GM18499 (cell line): ENCODE results near the gene FOXS1.
"Not testable (repeated sequence)": the region's sequence is repeated elsewhere in the genome, so short reads cannot be mapped to it uniquely, and the experiment has no call there.

Experiments
- ATAC-seq: cut with Tn5 transposase; IDR thresholded peaks from one replicate; pipeline ENCODE4 v1.9.1; 2021; ENCODE audit warnings: moderate number of reproducible peaks; ENCODE audit not compliant: insufficient read depth, unreplicated experiment

The FOXS1 gene

DNA sequence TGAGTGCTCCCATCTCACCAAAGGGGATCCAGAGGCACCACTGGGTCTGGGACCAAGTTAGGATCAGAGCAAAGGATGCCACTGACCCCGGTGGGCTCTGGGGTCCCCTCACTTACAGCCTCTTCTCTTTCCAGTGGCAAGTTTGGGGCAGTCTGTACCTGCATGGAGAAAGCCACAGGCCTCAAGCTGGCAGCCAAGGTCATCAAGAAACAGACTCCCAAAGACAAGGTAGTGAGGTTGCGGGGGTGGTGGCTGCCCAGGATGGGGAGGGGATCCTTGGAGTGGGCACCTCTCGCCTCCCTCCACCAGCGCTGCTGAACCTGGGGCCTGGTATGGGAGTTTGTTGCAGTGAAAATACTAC, 21.3 kb downstream of the FOXS1 start:
- no peak for ATAC-seq

DNA sequence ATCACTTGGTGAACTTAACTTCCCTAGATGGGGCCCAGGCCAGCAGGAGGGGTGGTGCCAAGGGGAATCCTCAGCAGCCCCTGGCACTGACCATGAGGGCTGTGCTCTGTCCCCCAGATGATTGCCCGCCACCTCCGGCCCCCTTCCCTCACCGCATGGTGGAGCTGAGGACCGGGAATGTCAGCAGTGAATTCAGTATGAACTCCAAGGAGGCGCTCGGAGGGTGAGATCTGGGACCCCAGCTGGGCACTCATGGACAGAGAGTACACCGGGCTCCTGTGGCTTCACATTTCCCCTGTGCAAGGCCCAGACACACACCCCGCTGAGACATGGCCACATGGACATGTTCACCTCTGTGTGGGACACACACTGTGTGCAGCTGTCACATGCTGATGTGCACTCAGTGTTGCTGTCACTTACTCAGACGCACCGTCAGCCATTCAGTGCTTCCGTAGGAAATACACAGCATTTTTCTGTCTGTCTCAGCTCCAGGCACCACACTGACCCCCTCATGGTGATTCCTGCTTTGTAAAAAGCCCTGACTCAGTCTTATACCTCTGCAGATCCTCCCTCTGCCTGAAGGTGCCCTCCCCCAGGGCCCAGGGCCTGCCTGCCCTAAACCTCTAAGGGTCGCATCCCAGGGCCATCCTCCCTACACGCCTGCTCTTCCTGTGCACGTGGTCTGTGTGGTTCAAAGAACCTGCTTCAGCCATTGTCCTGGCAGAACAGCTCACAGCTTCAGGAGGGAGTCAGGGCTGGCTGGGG, 21.9 kb downstream of the FOXS1 start:
- ATAC-seq: no peak

DNA sequence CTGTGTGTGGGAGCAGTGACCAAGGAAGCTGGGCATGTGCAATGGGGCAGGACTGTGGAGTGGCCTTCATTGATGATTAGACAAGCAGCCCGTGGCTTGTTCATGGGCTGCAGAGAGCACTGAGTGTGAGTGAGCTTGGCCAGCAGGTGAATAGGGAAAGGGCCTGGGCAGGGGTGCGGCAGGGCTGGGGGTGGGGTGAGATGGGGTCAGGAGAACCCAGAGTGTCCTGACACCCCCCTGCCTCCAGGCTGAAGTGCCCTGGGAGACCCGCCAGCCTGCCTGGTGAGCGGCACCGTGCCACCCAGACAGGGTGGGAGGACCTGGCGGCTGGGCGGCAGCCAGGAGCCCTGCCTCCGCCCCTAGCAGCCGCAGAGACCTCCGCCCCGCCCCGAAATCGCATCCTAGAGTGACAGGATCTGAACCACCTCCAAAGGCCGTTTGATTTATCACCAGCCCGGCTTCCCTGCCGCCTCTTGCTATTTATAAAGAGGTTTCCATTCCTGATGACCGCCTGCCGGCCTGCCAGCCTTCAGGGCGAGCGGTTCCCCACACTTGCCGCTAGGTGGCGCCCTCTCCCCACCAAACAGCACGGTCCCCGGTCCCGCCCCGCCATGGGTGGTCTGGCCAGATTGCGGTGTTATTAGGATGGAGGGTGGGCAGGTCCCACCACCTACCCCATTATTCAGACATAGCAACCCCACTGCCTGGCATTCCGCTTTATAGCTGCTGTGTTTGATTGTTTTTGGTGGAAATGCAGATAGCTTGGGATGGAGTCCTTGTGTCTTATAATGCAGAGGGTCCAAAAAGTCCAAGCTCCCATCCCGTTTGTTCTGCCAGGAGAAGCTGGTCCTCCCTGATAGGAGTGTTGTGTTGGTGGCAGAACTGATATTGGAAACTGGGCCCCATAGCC, 22.7 kb downstream of the FOXS1 start:
- ATAC-seq: no peak

DNA sequence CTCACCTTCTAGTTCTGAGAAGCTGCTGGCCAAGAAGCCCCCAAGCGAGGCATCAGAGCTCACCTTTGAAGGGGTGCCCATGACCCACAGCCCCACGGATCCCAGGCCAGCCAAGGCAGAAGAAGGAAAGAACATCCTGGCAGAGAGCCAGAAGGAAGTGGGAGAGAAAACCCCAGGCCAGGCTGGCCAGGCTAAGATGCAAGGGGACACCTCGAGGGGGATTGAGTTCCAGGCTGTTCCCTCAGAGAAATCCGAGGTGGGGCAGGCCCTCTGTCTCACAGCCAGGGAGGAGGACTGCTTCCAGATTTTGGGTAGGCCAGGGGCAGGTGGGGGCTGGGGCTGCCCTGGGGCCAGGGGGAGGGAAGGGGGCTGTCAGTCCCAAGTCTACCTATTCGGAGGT, 24.0 kb downstream of the FOXS1 start:
- ATAC-seq: no peak

DNA sequence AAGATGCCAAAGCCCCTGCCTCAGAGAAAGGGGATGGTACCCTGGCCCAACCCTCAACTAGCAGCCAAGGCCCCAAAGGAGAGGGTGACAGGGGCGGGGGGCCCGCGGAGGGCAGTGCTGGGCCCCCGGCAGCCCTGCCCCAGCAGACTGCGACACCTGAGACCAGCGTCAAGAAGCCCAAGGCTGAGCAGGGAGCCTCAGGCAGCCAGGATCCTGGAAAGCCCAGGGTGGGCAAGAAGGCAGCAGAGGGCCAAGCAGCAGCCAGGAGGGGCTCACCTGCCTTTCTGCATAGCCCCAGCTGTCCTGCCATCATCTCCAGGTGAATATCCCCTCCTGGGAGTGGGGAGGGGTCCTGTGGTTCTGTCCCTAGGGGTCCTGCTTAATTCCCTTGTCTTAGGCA, 25.2 kb downstream of the FOXS1 start:
- ATAC-seq: no peak

DNA sequence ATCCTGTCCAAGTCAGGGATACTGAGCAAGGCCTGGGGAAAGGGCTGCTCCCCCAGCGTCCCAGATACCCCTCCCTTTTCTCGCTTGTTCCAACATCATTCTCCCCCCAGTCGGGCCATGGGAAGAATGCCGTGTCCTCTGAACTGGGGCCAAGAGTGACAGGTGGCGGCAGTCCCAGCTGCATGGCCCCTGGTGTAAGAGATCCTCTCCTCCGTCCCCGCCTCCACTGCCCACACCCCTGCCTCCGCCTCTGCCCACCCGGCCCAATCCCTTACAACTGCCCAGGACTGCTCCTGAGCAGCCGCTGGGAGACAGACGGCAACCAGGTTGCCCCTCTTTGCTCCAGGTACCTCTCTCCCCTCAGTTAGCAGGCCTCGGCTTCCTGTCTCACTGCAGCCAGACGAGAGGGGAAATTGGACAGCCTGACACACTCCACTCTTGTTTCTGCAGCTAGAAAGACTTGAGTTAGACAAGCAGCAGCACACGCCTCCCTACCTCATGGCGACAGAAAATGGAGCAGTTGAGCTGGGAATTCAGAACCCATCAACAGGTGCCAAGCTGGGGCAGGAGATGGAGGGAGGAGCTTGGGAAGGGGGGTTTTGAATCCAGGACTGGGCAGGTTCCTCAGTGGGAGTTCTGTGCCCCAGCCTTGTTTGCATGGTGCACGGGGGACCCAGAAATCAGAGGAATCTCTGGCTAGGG, 26.2 kb downstream of the FOXS1 start, which contains the start of gene MYLK2:
Gene MYLK2, plus strand, starts transcription at position 274 of the 702 bp plus-strand sequence. Its CDS starts 225 bp downstream, at position 499.
- ATAC-seq: no peak

DNA sequence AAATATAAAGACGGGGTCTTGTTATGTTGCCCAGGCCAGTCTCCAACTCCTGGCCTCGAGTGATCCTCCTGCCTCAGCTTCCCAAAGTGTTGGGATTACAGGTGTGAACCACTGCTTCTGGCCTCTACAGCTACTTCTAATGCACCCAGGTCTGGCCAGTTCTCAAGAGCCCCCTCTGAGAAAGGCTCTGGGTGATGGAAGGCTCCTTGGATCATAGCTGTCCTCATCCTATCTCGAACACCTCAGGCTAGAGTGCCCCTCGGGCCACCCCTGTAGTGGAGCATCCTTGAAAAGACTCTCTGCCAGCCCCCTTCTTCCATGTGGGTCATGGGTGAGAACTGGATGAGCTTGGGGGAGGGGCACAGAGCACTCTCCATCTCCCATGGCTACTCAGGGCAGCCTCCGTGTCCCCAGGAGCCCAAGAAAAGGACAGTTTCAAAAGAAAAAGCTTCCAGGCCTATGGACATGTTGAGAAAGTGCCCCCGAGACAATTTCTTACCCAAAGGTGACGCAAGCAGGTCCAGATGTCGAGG, 27.0 kb downstream of the FOXS1 start:
- ATAC-seq: no peak

DNA sequence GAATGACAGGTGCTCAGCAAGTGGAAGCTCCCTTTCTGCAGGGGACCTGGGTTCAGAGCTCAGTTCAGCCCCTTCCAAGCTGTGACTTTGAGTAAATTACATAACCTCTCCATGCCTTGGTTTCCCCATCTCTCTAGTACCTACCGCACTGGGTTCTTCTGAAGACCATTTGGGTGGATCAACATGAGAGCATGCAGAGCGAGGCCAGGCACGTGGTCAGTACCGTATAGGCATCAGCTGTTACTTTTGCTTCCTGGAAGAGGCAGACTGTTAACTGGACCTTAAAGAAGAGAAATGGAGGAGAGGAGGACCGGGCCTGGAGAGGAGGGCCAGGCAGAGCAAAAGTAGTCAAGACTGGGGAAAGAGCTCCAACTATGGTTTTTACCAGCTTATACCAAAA, 27.9 kb downstream of the FOXS1 start:
- ATAC-seq: no peak

DNA sequence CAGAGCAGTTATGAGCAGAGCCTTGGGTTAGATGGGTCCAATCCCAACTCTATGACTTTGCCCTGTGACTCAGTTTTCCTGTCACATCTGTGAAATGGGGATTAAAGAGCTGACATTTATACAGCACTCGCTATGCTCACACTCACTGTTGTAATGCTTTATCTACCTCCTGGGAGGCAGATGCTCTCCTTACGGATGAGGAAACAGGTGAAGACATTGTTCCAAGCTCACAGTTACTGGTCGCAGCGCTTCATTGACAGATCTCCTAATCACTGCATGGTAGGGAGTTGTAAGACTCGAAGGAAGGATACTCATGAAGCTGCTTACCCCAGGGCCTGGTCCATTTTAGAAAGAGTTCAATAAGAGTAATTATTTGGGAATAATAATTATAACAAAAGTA, 29.2 kb downstream of the FOXS1 start:
- no peak for ATAC-seq

DNA sequence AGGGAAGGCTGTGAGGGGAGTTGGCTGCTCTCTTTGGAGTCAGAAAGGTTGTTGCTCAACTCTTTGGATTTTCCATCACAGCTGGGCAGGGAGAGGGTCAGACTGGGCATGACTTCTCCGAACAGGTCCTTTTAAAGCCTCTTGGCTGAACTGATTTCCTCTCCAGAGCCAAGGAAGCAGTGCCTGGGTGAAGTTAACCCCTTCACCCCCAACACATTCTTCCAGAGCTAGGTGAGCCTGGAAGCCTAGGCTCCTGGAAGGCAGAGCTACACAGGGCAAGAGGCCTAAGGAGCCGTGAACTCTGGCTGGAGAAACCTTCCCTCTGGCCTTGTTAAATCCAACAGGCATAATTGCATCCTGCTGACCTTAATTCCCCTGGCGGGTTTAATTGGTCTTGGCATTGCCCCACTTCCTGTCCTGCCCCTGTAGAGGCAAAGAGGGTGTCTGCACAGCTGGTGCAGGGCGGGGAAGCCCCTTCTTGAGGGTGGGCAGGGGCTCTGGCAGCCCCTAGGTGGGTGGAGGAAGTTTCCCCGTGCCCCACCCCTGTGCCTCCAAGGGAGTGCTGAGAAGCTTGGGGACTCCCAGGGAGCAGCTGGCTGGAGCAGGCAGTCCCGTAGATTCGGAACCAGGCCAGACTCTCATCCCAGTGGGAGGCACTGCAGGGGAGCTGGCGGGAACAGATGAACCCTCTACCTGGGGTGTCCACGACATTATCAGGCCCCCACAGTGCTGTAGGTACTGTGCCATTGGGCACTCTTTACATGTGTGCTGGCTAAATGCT, 29.8 kb downstream of the FOXS1 start:
- ATAC-seq: no peak

DNA sequence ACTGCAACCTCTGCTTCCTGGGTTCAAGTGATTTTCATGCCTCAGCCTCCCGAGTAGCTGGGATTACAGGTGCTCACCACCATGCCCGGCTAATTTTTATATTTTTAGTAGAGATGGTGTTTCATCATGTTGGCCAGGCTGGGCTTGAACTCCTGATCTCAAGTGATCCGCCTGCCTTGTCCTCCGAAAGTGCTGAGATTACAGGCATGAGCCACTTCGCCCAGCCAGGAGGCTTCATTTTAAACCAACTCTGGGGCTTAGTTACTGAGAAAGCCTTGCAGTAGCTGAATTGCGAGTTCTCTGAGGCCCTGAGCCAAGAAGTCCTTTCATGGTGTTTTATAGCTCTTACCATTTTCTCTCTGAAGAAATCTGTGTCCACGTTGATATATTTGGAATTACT, 31.3 kb downstream of the FOXS1 start:
- not testable (repeated sequence) for ATAC-seq

DNA sequence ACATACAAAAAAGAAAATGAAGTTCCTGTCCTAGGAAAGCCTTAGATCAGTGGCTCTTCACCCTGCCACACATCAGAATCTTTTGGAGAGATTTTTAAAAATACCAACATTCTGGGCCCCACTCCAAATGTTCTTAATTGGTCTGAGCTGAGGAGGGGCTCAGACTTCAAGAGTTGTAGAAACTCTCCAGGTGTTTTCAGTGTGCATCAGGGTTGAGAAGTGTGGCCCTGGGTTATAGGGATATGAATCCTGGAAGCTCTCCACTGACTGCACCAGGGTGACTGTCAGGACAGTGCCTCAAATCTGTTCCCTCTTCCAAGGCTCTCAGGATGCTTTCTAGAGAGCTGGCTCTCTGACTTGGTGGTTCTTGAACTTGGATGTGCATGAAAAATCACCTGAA, 31.8 kb downstream of the FOXS1 start:
- no peak for ATAC-seq

DNA sequence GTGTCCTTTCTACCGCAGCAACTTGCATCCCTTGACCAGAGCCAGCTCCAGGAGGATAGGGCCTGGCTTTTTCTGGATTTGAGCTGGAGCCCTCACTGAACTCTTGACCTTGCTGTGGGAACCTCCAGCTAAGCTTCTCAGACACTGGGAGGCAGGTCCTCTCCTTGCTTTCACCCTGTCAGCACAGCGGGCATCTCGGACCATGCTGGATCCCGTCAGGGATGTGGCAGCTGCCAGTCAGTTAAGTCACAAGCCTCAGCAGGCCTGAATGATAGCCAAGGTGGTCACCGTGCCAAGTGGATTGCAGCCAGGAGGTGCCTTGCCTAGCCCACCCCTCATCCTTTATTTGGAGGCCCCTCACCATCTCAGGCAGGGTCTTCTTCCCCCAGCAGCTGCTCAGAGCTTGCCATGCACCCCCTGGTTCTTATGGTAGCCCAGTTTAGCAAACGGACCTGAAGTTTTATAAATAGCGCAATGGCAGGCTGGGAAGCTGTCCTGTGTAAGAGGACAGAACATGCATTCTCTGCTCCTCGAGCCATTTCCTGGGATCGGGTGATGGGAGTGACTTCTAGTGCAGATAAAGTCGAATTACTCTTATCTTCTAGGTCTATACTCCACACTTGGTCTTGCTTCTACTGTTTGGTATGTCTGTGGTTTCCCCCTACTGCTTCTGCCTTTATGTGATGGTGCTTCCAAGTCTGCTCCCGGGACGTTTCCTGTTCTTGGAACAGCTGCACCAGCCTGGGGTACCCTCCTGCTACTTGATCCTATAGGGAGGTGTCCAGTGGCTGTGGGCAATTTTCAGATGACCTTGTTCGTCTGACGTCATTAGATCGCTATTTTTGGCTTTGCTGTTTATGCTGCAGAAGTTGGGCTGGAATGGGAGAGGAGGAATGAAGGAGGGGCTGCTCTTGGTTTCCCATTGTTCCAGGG, 33.3 kb downstream of the FOXS1 start:
- ATAC-seq: no peak

DNA sequence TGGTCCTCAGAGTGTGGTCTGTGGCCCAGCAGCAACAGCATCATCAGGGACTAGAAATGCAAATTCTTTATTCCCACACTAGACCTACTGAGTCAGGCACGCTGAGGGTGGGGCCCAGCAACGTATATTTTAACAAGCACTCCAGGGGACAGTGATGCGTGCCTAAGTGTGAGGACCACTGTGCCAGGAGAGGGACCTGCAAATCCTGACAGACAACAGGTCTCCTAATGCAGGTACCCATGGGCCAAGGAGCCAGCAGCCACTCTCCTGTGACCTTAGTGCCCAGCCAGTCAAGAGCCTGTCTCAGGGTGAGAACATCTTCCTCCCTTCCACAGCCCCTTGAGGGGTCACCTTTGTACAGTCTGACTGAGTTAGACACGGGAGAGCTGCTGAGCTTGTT, 34.2 kb downstream of the FOXS1 start:
- no peak for ATAC-seq

DNA sequence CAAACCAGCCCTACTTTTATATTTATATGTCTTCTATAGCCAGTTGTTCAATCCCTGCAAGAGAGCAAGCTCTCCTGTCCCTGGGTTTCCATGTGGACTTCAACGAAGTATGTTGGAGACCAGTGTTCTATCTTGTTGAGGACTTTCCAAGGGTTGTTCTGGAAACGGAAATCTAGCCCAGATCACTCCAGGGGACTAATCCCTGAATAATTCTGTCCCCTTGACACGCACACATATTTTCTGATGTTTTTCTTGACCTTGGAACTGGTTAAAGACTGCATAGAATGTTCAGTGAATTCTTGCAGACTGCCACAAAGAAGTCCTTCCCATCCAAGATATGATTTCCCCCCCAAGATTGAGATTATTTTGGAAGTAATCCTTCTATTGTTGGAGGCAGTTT, 35.7 kb downstream of the FOXS1 start:
- no peak for ATAC-seq

DNA sequence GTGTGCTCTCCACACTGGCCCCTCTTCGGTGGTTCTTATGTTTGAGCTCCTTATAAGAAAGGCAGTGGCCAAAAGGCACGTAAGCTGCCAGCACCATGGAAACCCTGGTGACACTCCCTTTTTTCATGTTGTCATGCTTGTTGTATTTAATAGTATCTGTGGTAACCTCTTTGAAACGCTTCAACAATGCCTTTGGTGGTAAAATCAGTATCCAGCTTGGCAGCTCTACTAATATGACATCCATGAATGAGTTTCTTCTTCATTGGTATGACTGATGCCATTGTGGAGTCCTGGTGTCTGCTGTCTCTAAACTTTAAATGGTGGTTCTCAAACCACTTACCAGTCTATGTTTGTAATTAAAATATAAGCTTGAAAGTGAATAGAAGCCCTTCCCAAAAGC, 36.9 kb downstream of the FOXS1 start:
- no peak for ATAC-seq

DNA sequence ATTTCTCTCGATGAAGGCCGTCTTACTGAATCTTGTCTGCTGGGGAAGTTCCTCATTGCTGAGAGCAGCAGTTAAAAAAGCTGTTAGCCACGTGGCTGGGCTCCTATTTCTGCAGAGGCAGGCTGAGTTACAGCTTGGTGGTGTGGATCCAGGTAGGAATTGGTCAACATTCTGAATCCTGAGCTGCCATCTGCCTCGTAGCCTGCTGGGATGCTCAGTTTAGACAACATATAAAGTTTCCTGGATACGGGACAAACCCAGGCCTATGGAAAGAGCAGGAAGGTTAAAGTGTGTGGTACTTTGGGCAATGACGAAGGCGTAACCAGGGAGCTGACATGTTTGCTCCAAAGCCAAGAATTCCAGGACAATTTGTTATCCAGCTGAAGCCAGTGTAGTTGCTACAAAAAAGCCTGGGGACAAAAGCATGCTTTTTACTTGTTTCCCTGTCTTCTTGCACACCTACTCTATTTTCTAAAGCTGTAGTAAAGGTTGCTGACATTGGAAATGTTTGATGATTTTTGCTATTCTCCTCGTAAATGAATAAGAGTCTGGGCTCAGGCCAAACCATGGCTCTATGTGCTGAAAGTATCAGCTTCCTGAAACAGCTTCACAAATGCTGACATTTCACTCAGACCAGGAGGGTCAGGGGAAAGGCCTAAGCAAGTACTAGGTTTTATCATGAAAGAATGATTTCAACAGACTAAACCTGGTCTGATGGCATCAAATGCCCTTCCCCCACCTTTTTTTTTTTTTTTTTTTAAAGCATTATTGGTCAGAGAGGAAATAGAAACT, 38.6 kb downstream of the FOXS1 start:
- ATAC-seq: no peak
